Esophagus muscularis mucosa (tissue), 4 donors: ENCODE results near the gene EIF3L. TPM values are rescaled to one million over a fixed set of nuclear protein-coding genes. Genes with fewer than 3 reads are reported as not detected.
A peak's percentile ranks its signal among the peaks of the same experiment; 100 is the strongest.

Source experiments
- DNase-seq: peaks from one replicate; pipeline ENCODE4 v3.0.0-alpha.2; 2017; ENCODE audit errors: extremely low spot score
- H3K27ac ChIP-seq, 4 donors: fragments of 200-600 bp; sonication (generic); replicated peaks in 1 of 4; 1 replicate in 3 of 4; 2 replicates in 1 of 4; pipeline ENCODE4 v1.5.1; 2016 to 2019; ENCODE audit warnings: mild to moderate bottlenecking in 1 of 4
- H3K27me3 ChIP-seq, 4 donors: fragments of 200-600 bp; sonication (generic); one replicate each; pipeline versions ENCODE4 v1.5.1 to v1.6.0; 2016 to 2019
- H3K36me3 ChIP-seq, 4 donors: fragments of 200-600 bp; sonication (generic); one replicate each; pipeline ENCODE4 v1.5.1; 2016 to 2019
- H3K4me1 ChIP-seq, 4 donors: fragments of 200-600 bp; sonication (generic); one replicate each; pipeline ENCODE4 v1.5.1; 2016 to 2019
- H3K4me3 ChIP-seq, 4 donors: fragments of 200-600 bp; sonication (generic); 1 replicate in 2 of 4; 2 replicates in 2 of 4; pipeline ENCODE4 v1.5.1; 2016 to 2019; ENCODE audit warnings: mild to moderate bottlenecking in 4 of 4, moderate library complexity in 1 of 4
- H3K9me3 ChIP-seq, 4 donors: fragments of 200-600 bp; sonication (generic); 1 replicate in 3 of 4; 2 replicates in 1 of 4; pipeline ENCODE4 v1.5.1; 2016 to 2019
- CTCF ChIP-seq, 3 experiments: fragments of 200-600 bp in 2 of 3; fragments of 450-650 bp in 1 of 3; sonication (generic) in 2 of 3; IDR thresholded peaks; one replicate each; pipeline ENCODE4 v1.5.1; 2017 to 2019; ENCODE audit warnings: antibody characterized with exemption in 3 of 3, mild to moderate bottlenecking in 2 of 3, moderate library complexity in 1 of 3
- EP300 ChIP-seq: sonication (generic); formaldehyde crosslinking; IDR thresholded peaks from one replicate; pipeline ENCODE4 v1.6.1; 2017; ENCODE audit warnings: antibody characterized with exemption
- POLR2A ChIP-seq: fragments of 450-650 bp; IDR thresholded peaks from one replicate; pipeline ENCODE4 v1.6.1; 2017; ENCODE audit warnings: antibody characterized with exemption, moderate library complexity, mild to moderate bottlenecking, low read depth
- POLR2AphosphoS5 ChIP-seq, 2 donors: sonication (generic); formaldehyde crosslinking; IDR thresholded peaks; one replicate each; pipeline ENCODE4 v1.6.1; 2017; ENCODE audit warnings: antibody characterized with exemption in 2 of 2
- WGBS: methylation state at CpG from one replicate; pipeline ENCODE4 v1.1.5; 2018; 5-methylcytosine and 5-hydroxymethylcytosine counted together
- intact Hi-C: fragments of 100-400 bp; cut with DNase I; formaldehyde crosslinking; loops from one replicate; pipeline ENCODE4 v1.15.1; 2023
- total RNA-seq, 4 donors: library from RNA; depleted of rRNA; stranded (reverse); fragments of >200 nt; gene quantifications; one replicate each; pipeline versions ENCODE4 v1.1.0 to v1.2.1, GENCODE V29; 2016

Gene EIF3L
- total RNA-seq, 4 donors from 2014 or later: 348 to 494 (median 425) TPM

DNA sequence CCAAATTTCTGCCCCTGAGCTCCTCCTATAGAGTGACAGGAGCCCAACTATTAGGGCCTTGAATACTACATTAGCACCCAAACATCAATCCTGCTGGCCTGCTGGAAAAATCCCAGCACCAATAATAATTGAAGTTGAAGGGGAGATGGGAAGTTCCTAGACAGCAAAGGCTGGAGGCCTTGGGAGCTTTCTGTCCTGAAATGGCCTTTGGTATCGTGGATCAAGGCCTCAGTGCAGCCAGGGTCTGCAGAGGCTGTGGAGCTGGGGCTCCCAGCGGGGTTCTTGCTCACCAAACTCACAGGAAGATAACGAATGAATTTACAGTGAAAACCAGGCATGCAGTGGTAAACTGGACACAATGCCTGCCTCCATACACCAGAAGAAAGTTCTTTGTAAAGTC, 47.7 kb downstream of the EIF3L start:
- H3K4me3 ChIP-seq: no peak overlapping the region
- H3K27me3 ChIP-seq: no peaks in the 10 kb centered on the region
- TF ChIP-seq CTCF (IDR thresholded peaks at IDR 0.05): no peak
- no peak for TF ChIP-seq POLR2A
- TF ChIP-seq POLR2AphosphoS5 (IDR thresholded peaks at IDR 0.05): no peak
- TF ChIP-seq EP300: no peak
- H3K27ac ChIP-seq: peak overlapping the region; percentile 16 to 77 (median 56)
- peaks cover 24 to 78% (median 69%) of the 10 kb centered on the region in 4 donors for H3K4me1 ChIP-seq
- DNase-seq: no peak
- H3K36me3 ChIP-seq: no peaks in the 10 kb centered on the region
- no peaks in the 10 kb centered on the region for H3K9me3 ChIP-seq
- intact Hi-C loops: no loop called here
- WGBS: 79% methylated on average over 3 of the region's 3 CpGs

GRCh38 chr22:37897807-37898206, 48.6 kb downstream of the EIF3L start:
- peak overlapping the region in 3 of 4 donors; percentile 48 to 77 (median 50) for H3K27ac ChIP-seq
- no peaks in the 10 kb centered on the region for H3K27me3 ChIP-seq
- no peaks in the 10 kb centered on the region for H3K36me3 ChIP-seq
- H3K9me3 ChIP-seq: no peaks in the 10 kb centered on the region
- intact Hi-C loops: no loop called here
- WGBS: 87% methylated on average over 2 of the region's 2 CpGs
- H3K4me1 ChIP-seq: peaks cover 24 to 70% (median 60%) of the 10 kb centered on the region in 4 donors
- no peak for DNase-seq
- H3K4me3 ChIP-seq: no peak overlapping the region
- no peak for TF ChIP-seq EP300
- TF ChIP-seq POLR2A: no peak
- no peak for TF ChIP-seq POLR2AphosphoS5 (IDR thresholded peaks at IDR 0.05)
- TF ChIP-seq CTCF (IDR thresholded peaks at IDR 0.05): no peak

- Histone ChIP-seq H3K4me3 (no peak overlapping the region), H3K27ac (peak overlapping the region; percentile 13 to 57 (median 49)), H3K36me3 (no peaks in the 10 kb centered on the region), H3K27me3 (no peaks in the 10 kb centered on the region), H3K4me1 (peaks cover 16 to 62% (median 52%) of the 10 kb centered on the region in 4 donors), H3K9me3 (no peaks in the 10 kb centered on the region)
- intact Hi-C loops: no loop called here
- no peak for DNase-seq
- WGBS: 70% methylated on average over 9 of the region's 9 CpGs
- no peak for TF ChIP-seq CTCF (IDR thresholded peaks at IDR 0.05)
- no peak for TF ChIP-seq EP300
- no peak for TF ChIP-seq POLR2A
- no peak for TF ChIP-seq POLR2AphosphoS5 (IDR thresholded peaks at IDR 0.05)
These were observed 49.4 kb downstream of the EIF3L start for GRCh38 chr22:37898441-37899181.

GRCh38 chr22:37904572-37905533, 55.6 kb downstream of the EIF3L start:
- Histone ChIP-seq H3K4me1 (peaks cover 24 to 61% (median 54%) of the 10 kb centered on the region in 4 donors), H3K27me3 (no peaks in the 10 kb centered on the region), H3K4me3 (peak overlapping the region in 3 of 4 donors; percentile 89 to 98 (median 97)), H3K36me3 (no peaks in the 10 kb centered on the region), H3K27ac (peak overlapping the region; percentile 87 to 96 (median 95)), H3K9me3 (no peaks in the 10 kb centered on the region)
- 55% methylated on average over 9 of the region's 10 CpGs for WGBS
- intact Hi-C loops: no loop called here
- no peak for DNase-seq
- TF ChIP-seq POLR2AphosphoS5 (IDR thresholded peaks at IDR 0.05): peak; percentile 37 to 70
- TF ChIP-seq EP300: no peak
- no peak for TF ChIP-seq POLR2A
